SU-DHL-6 (cell line): ENCODE measurements around the gene SYF2.

ENCODE experiments used
- H2AFZ ChIP-seq: fragments of 200-600 bp; sonication (generic); 2 replicates; pipeline ENCODE4 v1.6.1; 2014; ENCODE audit warnings: low read depth, mild to moderate bottlenecking, moderate library complexity, mixed read lengths, antibody characterized with exemption, low read length; ENCODE audit not compliant: severe bottlenecking
- H3F3A ChIP-seq: fragments of 200-600 bp; shearing (Covaris generic); 2 replicates; pipeline ENCODE4 v1.6.0; 2016; ENCODE audit warnings: antibody characterized with exemption, mild to moderate bottlenecking; ENCODE audit not compliant: insufficient read depth
- H3K27ac ChIP-seq: fragments of 200-600 bp; sonication (generic); 2 replicates; pipeline ENCODE4 v1.5.1; 2016; ENCODE audit warnings: low read depth, mild to moderate bottlenecking, low read length, moderate library complexity, mixed read lengths
- H3K27me3 ChIP-seq: fragments of 200-600 bp; sonication (generic), shearing (Covaris generic); 2 replicates; pipeline ENCODE4 v1.6.0; 2014; ENCODE audit warnings: mild to moderate bottlenecking, low read length
- H3K36me3 ChIP-seq: fragments of 200-600 bp; sonication (generic); 2 replicates; pipeline ENCODE4 v1.6.1; 2014; ENCODE audit warnings: mild to moderate bottlenecking, low read length, mixed read lengths
- H3K4me2 ChIP-seq: fragments of 300-600, 200-600 bp; shearing (Covaris generic), sonication (generic); 2 replicates; pipeline ENCODE4 v1.6.0; 2014; ENCODE audit warnings: low read length, low read depth, mild to moderate bottlenecking; ENCODE audit not compliant: poor library complexity, severe bottlenecking
- H3K4me3 ChIP-seq: fragments of 200-600 bp; sonication (generic); 2 replicates; pipeline ENCODE4 v1.5.1; 2014; ENCODE audit warnings: antibody characterized with exemption, low read length, mild to moderate bottlenecking, mixed read lengths; ENCODE audit not compliant: insufficient read depth, poor library complexity, severe bottlenecking
- H3K79me2 ChIP-seq: fragments of 200-600 bp; sonication (generic); 2 replicates; pipeline ENCODE4 v1.6.1; 2014; ENCODE audit warnings: mild to moderate bottlenecking, low read length, moderate library complexity; ENCODE audit not compliant: insufficient read depth
- H3K9ac ChIP-seq: fragments of 200-600 bp; sonication (generic); 2 replicates; pipeline ENCODE4 v1.7.0; 2014; ENCODE audit warnings: mild to moderate bottlenecking, low read length
- H3K9me2 ChIP-seq: fragments of 200-600 bp; sonication (generic); replicated peaks from 2 replicates; pipeline ENCODE4 v1.6.1; 2014; ENCODE audit warnings: low read length; ENCODE audit not compliant: insufficient read depth
- H3K9me3 ChIP-seq: fragments of 200-600 bp; sonication (generic); 2 replicates; pipeline ENCODE4 v1.6.1; 2014; ENCODE audit warnings: low read length, mixed read lengths; ENCODE audit not compliant: insufficient read depth
- H4K20me1 ChIP-seq: fragments of 200-600 bp; sonication (generic); 2 replicates; pipeline ENCODE4 v1.6.1; 2014; ENCODE audit warnings: low read depth, mild to moderate bottlenecking, antibody characterized with exemption, low read length, moderate library complexity, mixed read lengths
- EZH2phosphoT487 ChIP-seq: fragments of 200-600 bp; sonication (generic), shearing (Covaris generic); conservative IDR thresholded peaks from 2 replicates; pipeline ENCODE4 v1.6.1; 2018; ENCODE audit warnings: mild to moderate bottlenecking, antibody characterized with exemption, low read length, moderate library complexity, mixed read lengths
- TF ChIP-seq, protein P1 (sequence below): fragments of 200-600 bp; sonication (generic); IDR thresholded peaks from one replicate; pipeline ENCODE4 v1.5.1; 2017; ENCODE audit warnings: antibody characterized with exemption, mild to moderate bottlenecking, low read length, moderate library complexity; ENCODE audit not compliant: insufficient read depth, poor library complexity, severe bottlenecking

Gene SYF2

DNA sequence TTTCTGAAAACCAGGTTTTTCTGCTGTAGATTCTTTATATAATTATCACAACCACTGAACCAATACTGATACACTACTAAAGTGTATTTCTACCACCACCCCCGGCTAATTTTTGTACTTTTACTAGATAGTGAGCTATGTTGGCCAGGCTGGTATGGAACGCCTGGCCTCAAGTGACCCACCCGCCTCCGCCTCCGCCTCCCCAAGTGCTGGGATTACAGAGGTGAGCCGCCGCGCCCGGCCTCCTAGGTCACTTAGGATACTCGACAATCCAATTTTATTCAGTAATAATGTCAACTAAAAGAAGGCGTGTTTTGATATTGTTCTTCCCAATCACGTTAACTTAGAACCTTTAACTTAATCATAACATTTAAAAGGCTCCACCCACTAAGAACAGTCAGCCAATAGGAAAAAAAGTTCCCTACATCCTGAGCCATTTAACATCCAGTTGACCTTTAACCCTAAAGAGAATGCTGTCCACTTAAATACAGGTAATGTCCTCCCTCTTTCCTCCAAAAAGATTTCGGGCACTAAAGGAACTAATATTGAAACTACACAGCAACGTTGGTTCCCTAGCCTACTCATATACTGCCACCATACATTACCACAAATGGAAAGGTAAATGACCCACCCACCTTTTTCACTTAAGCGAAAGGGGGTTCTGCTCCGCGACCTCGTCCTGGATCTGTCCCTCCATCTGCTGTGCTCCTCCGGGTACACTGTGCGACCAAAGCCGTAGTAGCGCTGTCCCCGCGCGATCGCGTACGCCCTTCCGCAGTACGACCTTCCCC lies 13.7 kb upstream of the SYF2 start:
- Histone ChIP-seq H3K36me3 (peaks cover 31% of the 10 kb centered on the region), H3K4me3 (peak overlapping the region; percentile 87), H2AFZ (no peak overlapping the region), H3K9me2 (no peaks in the 10 kb centered on the region), H3K27me3 (no peaks in the 10 kb centered on the region), H3K79me2 (peaks cover 25% of the 10 kb centered on the region), H4K20me1 (peaks cover 16% of the 10 kb centered on the region), H3F3A (peaks cover 27% of the 10 kb centered on the region), H3K9ac (peak overlapping the region; percentile 89), H3K4me2 (peak overlapping the region; percentile 63), H3K27ac (peak overlapping the region; percentile 84), H3K9me3 (no peaks in the 10 kb centered on the region)
- TF ChIP-seq, protein P1, sequence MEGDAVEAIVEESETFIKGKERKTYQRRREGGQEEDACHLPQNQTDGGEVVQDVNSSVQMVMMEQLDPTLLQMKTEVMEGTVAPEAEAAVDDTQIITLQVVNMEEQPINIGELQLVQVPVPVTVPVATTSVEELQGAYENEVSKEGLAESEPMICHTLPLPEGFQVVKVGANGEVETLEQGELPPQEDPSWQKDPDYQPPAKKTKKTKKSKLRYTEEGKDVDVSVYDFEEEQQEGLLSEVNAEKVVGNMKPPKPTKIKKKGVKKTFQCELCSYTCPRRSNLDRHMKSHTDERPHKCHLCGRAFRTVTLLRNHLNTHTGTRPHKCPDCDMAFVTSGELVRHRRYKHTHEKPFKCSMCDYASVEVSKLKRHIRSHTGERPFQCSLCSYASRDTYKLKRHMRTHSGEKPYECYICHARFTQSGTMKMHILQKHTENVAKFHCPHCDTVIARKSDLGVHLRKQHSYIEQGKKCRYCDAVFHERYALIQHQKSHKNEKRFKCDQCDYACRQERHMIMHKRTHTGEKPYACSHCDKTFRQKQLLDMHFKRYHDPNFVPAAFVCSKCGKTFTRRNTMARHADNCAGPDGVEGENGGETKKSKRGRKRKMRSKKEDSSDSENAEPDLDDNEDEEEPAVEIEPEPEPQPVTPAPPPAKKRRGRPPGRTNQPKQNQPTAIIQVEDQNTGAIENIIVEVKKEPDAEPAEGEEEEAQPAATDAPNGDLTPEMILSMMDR: no peak
- TF ChIP-seq EZH2phosphoT487: no peak

DNA sequence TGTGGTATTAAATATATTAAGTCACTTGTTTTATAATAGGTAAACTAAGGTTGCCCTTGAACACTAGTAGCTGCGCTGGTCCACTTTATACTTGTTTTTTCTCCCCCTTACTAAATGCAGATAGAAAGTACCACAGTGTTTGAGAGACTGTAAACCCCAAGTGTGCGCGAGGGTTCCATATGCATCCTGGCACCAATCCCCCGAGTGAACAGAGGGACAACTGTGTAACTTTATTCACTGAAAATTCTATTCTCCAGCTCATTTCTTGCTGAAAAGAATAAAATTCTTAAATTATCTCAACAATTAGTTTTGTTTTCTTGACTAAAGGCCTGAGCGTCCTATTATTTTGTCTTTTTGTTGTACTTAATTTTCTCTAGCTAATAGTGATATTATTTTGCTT lies 13.1 kb upstream of the SYF2 start:
- Histone ChIP-seq H3K9me3 (no peaks in the 10 kb centered on the region), H3K4me3 (peak overlapping the region; percentile 87), H3K9ac (peak overlapping the region; percentile 89; the same call in 1 of the 2 replicates), H3K27me3 (no peaks in the 10 kb centered on the region), H3K79me2 (peaks cover 25% of the 10 kb centered on the region), H3K36me3 (peaks cover 31% of the 10 kb centered on the region), H3F3A (peaks cover 33% of the 10 kb centered on the region), H2AFZ (no peak overlapping the region), H3K9me2 (no peaks in the 10 kb centered on the region), H4K20me1 (peaks cover 16% of the 10 kb centered on the region), H3K4me2 (peak overlapping the region; percentile 63), H3K27ac (no peak overlapping the region)
- TF ChIP-seq, protein P1: no peak
- no peak for TF ChIP-seq EZH2phosphoT487

DNA sequence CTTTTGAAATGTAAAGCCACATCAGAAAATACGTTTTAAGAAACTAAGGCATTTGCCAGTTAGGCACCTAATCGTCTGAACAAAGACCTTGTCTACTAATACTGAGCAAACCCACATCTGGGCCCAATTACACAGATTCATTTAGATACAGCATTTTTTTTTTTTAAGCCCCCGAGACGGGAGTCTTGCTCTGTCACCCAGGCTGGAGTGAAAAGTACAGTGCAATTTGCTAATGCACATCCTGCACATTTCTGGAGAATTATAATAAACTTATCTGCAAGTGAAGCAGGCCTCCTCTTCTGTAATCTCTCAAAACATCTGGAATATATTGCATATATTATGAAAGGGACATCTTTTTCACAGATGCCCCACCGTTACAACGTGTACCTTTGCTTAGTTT lies 11.6 kb upstream of the SYF2 start:
- Histone ChIP-seq H2AFZ (no peak overlapping the region), H3K9me2 (no peaks in the 10 kb centered on the region), H3K27ac (no peak overlapping the region), H3K9ac (no peak overlapping the region), H3K9me3 (no peaks in the 10 kb centered on the region), H3K4me2 (no peak overlapping the region), H4K20me1 (peaks cover 16% of the 10 kb centered on the region), H3F3A (peaks cover 45% of the 10 kb centered on the region), H3K36me3 (peaks cover 31% of the 10 kb centered on the region), H3K79me2 (peaks cover 25% of the 10 kb centered on the region), H3K27me3 (no peaks in the 10 kb centered on the region), H3K4me3 (no peak overlapping the region)
- no peak for TF ChIP-seq EZH2phosphoT487
- TF ChIP-seq, protein P1: no peak
